HepG2 (cell line): ENCODE measurements around the gene TMEM131L. TPM values are rescaled to one million over a fixed set of nuclear protein-coding genes. Genes with fewer than 3 reads are reported as not detected.

Experiments
- ATF7 ChIP-seq, 2 experiments: fragments of 450-650 bp in 1 of 2; sonication (generic) in 1 of 2; formaldehyde crosslinking in 1 of 2; IDR thresholded peaks; 2 replicates each; pipeline versions ENCODE4 v1.4.0 to v1.6.1; 2016 to 2020; ENCODE audit warnings: antibody characterized with exemption in 1 of 2, mild to moderate bottlenecking in 1 of 2, missing genetic modification reagents in 1 of 2
- CBX1 ChIP-seq: IDR thresholded peaks from one replicate; pipeline ENCODE4 v1.6.1; 2016; ENCODE audit warnings: antibody characterized with exemption, low read depth
- EEA1 ChIP-seq: sonication (generic); formaldehyde crosslinking; IDR thresholded peaks from 2 replicates; pipeline ENCODE4 v1.5.1; 2020; ENCODE audit warnings: mild to moderate bottlenecking, missing genetic modification reagents, borderline replicate concordance
- FOXA1 ChIP-seq, 2 experiments: fragments of 450-650 bp in 1 of 2; sonication (generic) in 1 of 2; formaldehyde crosslinking in 1 of 2; IDR thresholded peaks; 2 replicates each; pipeline versions ENCODE4 v1.4.0 to v1.6.1; 2016 to 2020; ENCODE audit warnings: missing genetic modification reagents in 1 of 2
- FOXA3 ChIP-seq: IDR thresholded peaks from 2 replicates; pipeline ENCODE4 v1.6.1; 2016; ENCODE audit warnings: missing genetic modification reagents, missing compliant biosample characterization
- MIER2 ChIP-seq: IDR thresholded peaks from 2 replicates; pipeline ENCODE4 v1.6.1; 2016; ENCODE audit warnings: missing biosample characterization, missing genetic modification reagents
- PCBP1 ChIP-seq: fragments of 200-400 bp; formaldehyde crosslinking; IDR thresholded peaks from 2 replicates; pipeline ENCODE4 v1.6.1; 2017; ENCODE audit warnings: mild to moderate bottlenecking, low read depth, low read length, borderline replicate concordance
- PCBP2 ChIP-seq: fragments of 200-400 bp; formaldehyde crosslinking; optimal IDR thresholded peaks from 2 replicates; pipeline ENCODE3; 2018; ENCODE audit warnings: low read length, low read depth; ENCODE audit not compliant: poor library complexity, severe bottlenecking
- SRSF1 ChIP-seq: fragments of 200-400 bp; formaldehyde crosslinking; optimal IDR thresholded peaks from 2 replicates; pipeline ENCODE3; 2017; ENCODE audit warnings: mild to moderate bottlenecking, low read depth, low read length, moderate library complexity
- STAG1 ChIP-seq: sonication (generic); formaldehyde crosslinking; IDR thresholded peaks from 2 replicates; pipeline ENCODE4 v1.4.0; 2020; ENCODE audit warnings: missing genetic modification reagents
- TCF12 ChIP-seq, 2 experiments: fragments of 450-650 bp in 1 of 2; sonication (generic) in 1 of 2; formaldehyde crosslinking in 1 of 2; IDR thresholded peaks; 2 replicates each; pipeline versions ENCODE4 v1.6.1 to v1.8.0; 2017 to 2022; ENCODE audit warnings: antibody characterized with exemption in 1 of 2, mild to moderate bottlenecking in 1 of 2, missing genetic modification reagents in 1 of 2, moderate library complexity in 1 of 2
- ZNF235 ChIP-seq: sonication (generic); formaldehyde crosslinking; IDR thresholded peaks from 2 replicates; pipeline ENCODE4 v1.8.1; 2023; ENCODE audit warnings: mild to moderate bottlenecking, missing genetic modification reagents, borderline replicate concordance
- ZNF264 ChIP-seq: sonication (generic); formaldehyde crosslinking; IDR thresholded peaks from 2 replicates; pipeline ENCODE4 v1.4.0; 2020; ENCODE audit warnings: missing genetic modification reagents
- ZNF790 ChIP-seq: sonication (generic); formaldehyde crosslinking; IDR thresholded peaks from 2 replicates; pipeline ENCODE4 v1.8.0; 2022; ENCODE audit warnings: missing genetic modification reagents, mild to moderate bottlenecking, borderline replicate concordance
- ZSCAN9 ChIP-seq: IDR thresholded peaks from 2 replicates; pipeline ENCODE4 v1.6.1; 2016; ENCODE audit warnings: borderline replicate concordance
- polyA plus RNA-seq, 8 experiments: library from polyadenylated mRNA; depleted of rRNA in 3 of 8; stranded (reverse) in 7 of 8; unstranded in 1 of 8; fragments of >200 nt; fragmentation: Illumina TruSeq in 4 of 8; extraction: Trizol in 4 of 8; gene quantifications; 2 replicates each; pipeline versions ENCODE4 v1.2.1 to v1.2.3, GENCODE V29; 2011 to 2016; ENCODE audit warnings: low read depth in 4 of 8, missing spikeins in 1 of 8, mixed read lengths in 1 of 8; ENCODE audit not compliant: insufficient read depth in 1 of 8
- total RNA-seq, 5 experiments: library from RNA; depleted of rRNA; stranded (reverse); fragments of >200 nt; fragmentation: Illumina TruSeq; extraction: Trizol; gene quantifications; 2 replicates each; pipeline ENCODE4 v1.2.3, GENCODE V29; 2016; ENCODE audit warnings: low read depth in 1 of 5
- TF ChIP-seq, protein P1 (sequence below), 2 experiments: sonication (generic) in 1 of 2; formaldehyde crosslinking in 1 of 2; IDR thresholded peaks; 2 replicates each; pipeline versions ENCODE4 v1.5.1 to v1.6.1; 2011 to 2020; ENCODE audit warnings: borderline replicate concordance in 1 of 2, low read depth in 1 of 2, low read length in 1 of 2, mild to moderate bottlenecking in 1 of 2, missing genetic modification reagents in 1 of 2, moderate library complexity in 1 of 2
- TF ChIP-seq, protein P2 (sequence below): sonication (generic); formaldehyde crosslinking; IDR thresholded peaks from 2 replicates; pipeline ENCODE4 v1.4.0; 2020; ENCODE audit warnings: missing genetic modification reagents
- TF ChIP-seq, protein P3 (sequence below): conservative IDR thresholded peaks from 2 replicates; pipeline ENCODE4 v1.6.1; 2018; ENCODE audit warnings: missing genetic modification reagents
- TF ChIP-seq, protein P4 (sequence below): sonication (generic); formaldehyde crosslinking; IDR thresholded peaks from 2 replicates; pipeline ENCODE4 v1.4.0; 2020; ENCODE audit warnings: low read depth, mild to moderate bottlenecking, missing genetic modification reagents

Gene TMEM131L
- total and polyA plus RNA-seq, 2 of the 13 experiments (the other 11 are each of a cell fraction or from before 2014, with no cell fraction given), result 2.2 to 4.5 TPM

DNA sequence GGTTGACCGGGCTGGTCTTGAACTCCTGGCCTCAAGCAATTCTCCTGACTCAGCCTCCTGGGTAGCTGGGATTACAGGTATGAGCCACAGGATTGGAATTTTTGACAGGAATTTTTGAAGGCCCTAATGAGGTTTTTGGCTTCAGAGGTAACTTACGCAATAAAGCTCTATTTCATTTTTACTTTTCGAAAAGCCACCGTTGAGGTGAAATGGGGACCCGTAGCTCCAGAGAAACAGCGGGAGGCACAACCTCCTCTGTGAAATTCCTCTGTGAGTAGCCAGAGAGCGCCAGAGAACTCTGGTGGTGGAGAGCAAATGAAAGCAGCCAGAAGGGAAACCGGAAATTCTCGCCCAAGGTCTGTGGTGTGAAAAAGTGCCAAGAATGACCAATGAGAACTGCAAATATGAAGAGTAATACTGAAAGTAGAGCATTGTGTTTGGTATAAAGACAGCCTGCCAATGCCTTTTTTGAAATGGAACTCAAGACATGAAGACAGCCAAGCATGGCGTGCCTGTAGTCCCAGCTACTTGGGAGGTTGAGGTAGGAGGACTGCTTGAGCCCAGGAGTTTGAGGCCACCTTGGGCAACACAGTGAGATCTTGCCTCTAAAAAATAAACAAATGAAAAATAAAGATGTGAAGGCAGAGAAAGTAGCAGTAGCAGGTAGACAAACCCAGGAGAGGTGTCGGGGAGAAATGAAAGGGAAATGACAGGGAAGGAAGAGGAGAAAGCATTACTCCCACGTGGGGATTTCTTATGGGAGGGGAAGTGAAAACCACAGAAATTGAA lies 33.0 kb upstream of the TMEM131L start (continued):
- no peak for TF ChIP-seq ZNF790
- no peak for TF ChIP-seq EEA1
- no peak for TF ChIP-seq FOXA1 (IDR thresholded peaks at IDR 0.05)
- no peak for TF ChIP-seq FOXA1 (CRISPR knock-in tag; IDR thresholded peaks at IDR 0.05)
- no peak for TF ChIP-seq ZNF235 (CRISPR knock-in tag)
- TF ChIP-seq, protein P1, sequence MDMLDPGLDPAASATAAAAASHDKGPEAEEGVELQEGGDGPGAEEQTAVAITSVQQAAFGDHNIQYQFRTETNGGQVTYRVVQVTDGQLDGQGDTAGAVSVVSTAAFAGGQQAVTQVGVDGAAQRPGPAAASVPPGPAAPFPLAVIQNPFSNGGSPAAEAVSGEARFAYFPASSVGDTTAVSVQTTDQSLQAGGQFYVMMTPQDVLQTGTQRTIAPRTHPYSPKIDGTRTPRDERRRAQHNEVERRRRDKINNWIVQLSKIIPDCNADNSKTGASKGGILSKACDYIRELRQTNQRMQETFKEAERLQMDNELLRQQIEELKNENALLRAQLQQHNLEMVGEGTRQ (IDR thresholded peaks at IDR 0.05; ENCODE audit: low read depth, low read length), result no peak
- TF ChIP-seq, protein P1 (CRISPR knock-in tag; IDR thresholded peaks at IDR 0.05; ENCODE audit: borderline replicate concordance), result no peak
- TF ChIP-seq MIER2, result no peak
- no peak for TF ChIP-seq TCF12 (IDR thresholded peaks at IDR 0.05)
- TF ChIP-seq TCF12 (CRISPR knock-in tag; IDR thresholded peaks at IDR 0.05), result no peak
- TF ChIP-seq PCBP1, result no peak
- peak; percentile 89 for TF ChIP-seq STAG1 (CRISPR knock-in tag)
- TF ChIP-seq, protein P2, sequence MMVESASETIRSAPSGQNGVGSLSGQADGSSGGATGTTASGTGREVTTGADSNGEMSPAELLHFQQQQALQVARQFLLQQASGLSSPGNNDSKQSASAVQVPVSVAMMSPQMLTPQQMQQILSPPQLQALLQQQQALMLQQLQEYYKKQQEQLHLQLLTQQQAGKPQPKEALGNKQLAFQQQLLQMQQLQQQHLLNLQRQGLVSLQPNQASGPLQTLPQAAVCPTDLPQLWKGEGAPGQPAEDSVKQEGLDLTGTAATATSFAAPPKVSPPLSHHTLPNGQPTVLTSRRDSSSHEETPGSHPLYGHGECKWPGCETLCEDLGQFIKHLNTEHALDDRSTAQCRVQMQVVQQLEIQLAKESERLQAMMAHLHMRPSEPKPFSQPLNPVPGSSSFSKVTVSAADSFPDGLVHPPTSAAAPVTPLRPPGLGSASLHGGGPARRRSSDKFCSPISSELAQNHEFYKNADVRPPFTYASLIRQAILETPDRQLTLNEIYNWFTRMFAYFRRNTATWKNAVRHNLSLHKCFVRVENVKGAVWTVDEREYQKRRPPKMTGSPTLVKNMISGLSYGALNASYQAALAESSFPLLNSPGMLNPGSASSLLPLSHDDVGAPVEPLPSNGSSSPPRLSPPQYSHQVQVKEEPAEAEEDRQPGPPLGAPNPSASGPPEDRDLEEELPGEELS (CRISPR knock-in tag), result no peak
- no peak for TF ChIP-seq ATF7 (IDR thresholded peaks at IDR 0.05)
- TF ChIP-seq ATF7 (CRISPR knock-in tag; IDR thresholded peaks at IDR 0.05), result no peak
- 0 out of 2 replicates have a peak, but pooled peaks have one; percentile 30 for TF ChIP-seq FOXA3 (CRISPR knock-in tag)
- TF ChIP-seq, protein P3, sequence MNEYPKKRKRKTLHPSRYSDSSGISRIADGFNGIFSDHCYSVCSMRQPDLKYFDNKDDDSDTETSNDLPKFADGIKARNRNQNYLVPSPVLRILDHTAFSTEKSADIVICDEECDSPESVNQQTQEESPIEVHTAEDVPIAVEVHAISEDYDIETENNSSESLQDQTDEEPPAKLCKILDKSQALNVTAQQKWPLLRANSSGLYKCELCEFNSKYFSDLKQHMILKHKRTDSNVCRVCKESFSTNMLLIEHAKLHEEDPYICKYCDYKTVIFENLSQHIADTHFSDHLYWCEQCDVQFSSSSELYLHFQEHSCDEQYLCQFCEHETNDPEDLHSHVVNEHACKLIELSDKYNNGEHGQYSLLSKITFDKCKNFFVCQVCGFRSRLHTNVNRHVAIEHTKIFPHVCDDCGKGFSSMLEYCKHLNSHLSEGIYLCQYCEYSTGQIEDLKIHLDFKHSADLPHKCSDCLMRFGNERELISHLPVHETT (CRISPR knock-in tag), result no peak
- TF ChIP-seq, protein P4, sequence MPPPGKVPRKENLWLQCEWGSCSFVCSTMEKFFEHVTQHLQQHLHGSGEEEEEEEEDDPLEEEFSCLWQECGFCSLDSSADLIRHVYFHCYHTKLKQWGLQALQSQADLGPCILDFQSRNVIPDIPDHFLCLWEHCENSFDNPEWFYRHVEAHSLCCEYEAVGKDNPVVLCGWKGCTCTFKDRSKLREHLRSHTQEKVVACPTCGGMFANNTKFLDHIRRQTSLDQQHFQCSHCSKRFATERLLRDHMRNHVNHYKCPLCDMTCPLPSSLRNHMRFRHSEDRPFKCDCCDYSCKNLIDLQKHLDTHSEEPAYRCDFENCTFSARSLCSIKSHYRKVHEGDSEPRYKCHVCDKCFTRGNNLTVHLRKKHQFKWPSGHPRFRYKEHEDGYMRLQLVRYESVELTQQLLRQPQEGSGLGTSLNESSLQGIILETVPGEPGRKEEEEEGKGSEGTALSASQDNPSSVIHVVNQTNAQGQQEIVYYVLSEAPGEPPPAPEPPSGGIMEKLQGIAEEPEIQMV, result no peak
- no peak for TF ChIP-seq PCBP2
- TF ChIP-seq ZSCAN9 (CRISPR knock-in tag), result no peak; the same call in 1 of the 2 replicates
- TF ChIP-seq SRSF1, result no peak
- no peak for TF ChIP-seq ZNF264 (CRISPR knock-in tag)
- TF ChIP-seq CBX1, result no peak
